HG02642 (cell line): ENCODE data around the gene CBFA2T3.
"Not testable (repeated sequence)": the region's sequence is repeated elsewhere in the genome, so short reads cannot be mapped to it uniquely, and the experiment has no call there.

Source experiments
- ATAC-seq: cut with Tn5 transposase; IDR thresholded peaks from one replicate; pipeline ENCODE4 v1.9.1; 2021; ENCODE audit warnings: mild to moderate bottlenecking; ENCODE audit not compliant: unreplicated experiment, poor library complexity

Gene CBFA2T3

GRCh38 chr16:88977018-88977811, at the start of gene CBFA2T3:
CBFA2T3 (minus strand) TSS chr16:88977207; CDS start chr16:88976807, 400 bp downstream.
- ATAC-seq, result no peak

DNA sequence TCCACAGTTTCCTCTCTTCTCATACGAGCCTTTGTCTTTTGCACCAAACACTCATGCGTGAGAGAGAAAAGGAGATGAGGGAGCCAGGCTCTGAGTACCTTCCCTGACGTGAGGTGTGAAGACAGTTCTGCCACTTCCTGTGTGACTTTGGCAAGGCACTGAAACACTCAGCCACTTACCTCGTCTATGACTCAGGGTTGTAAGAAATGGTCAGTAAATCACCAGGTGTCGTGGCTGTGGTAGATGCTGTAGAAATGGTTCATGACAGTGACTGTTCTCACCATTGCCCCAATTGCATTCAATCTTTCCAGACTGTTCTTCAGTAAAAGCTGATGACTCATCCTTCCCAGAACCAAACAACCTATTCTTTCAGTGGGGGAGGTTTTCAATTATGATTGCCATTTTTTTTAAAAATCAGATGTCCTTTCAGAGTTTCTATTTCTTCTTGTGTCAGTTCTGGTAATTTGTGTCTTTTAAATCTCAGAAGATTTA, 49.2 kb upstream of the CBFA2T3 start:
- no peak for ATAC-seq

GRCh38 chr16:89025636-89026035, 48.6 kb upstream of the CBFA2T3 start:
- ATAC-seq, result no peak

DNA sequence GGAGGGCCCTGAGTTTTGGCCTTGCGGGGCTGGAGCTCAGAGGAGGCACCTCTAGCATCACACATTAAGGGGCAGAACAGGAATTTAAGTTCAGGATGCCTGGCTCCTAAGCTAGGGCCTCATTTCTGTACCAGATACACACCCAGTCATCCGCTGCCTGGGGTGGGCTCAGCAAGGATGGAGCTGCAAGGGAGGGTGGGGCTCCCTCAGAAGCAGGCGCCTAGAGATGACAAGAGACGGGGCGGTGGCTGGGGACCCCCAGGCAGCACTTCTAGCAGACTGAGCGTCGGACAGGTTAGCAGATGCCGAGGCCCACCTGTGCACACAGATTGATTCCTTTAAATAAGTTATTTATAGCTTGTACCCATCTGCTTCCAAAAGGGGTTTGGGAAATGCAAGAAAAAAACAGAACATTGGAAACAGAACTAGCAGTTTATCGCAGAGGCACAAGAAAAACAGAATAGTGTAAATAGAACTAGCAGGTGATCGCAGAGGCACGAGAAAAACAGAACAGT, 47.6 kb upstream of the CBFA2T3 start:
- no peak for ATAC-seq

- ATAC-seq, result no peak
Observed at GRCh38 chr16:89023621-89024511, 46.9 kb upstream of the CBFA2T3 start.

DNA sequence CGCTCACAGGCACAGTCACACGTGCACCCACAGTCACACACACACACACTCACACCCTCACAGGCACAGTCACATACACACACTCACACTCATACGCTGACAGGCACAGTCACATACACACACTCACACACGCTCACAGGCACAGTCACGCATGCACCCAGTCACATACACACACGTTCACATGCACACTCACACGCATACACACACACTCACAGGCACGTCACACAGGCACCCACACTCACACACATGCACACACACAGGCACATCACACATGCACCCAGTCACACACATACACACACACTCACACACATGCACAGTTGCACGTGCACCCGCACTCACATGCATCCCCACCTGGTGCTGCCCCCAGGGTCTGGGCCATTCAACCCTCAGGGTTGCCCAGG, 46.1 kb upstream of the CBFA2T3 start:
- no peak for ATAC-seq

DNA sequence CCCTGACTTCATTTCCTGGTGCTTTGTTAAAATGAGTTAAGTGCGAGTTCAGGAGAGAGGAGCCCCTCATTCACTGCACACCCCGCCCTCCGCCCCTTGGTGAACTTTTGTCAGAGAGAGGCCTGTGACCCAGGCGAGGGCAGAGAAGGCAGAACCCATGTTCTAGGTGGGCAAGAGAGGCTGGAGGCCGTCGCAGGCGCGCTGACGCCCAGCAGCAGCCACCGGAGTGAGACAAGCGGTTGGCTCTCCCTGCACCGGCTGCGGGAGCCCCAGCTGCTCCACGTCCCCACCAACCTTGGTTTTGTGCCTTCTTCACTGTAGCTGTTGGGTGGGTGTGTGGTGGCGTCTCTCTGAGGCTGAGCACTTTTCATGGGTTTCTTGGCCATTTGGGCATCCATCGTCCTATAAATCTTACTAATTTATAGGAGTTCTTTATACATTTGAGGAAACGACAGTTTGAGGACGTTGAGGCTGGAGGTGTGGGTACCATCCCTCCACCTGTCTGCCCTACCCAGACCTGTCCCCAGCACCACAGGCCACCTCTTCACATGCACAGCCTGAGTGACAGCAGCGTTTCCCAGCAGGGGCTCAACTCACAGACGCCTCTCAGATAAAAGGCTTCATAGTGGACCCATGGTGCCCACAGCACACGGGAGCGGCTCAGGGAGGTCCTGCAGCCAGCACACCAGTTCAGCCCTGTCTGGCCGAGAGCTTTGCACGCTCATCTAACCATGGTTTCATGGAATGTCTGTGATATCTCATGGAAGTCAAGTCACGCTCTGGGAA, 45.2 kb upstream of the CBFA2T3 start:
- ATAC-seq, result no peak

- no peak for ATAC-seq
Observed at GRCh38 chr16:89020925-89021595, 44.1 kb upstream of the CBFA2T3 start.

- no peak for ATAC-seq
Observed at GRCh38 chr16:89020068-89020924, 43.3 kb upstream of the CBFA2T3 start.

- no peak for ATAC-seq
Observed at GRCh38 chr16:89019511-89019910, 42.5 kb upstream of the CBFA2T3 start.

- ATAC-seq, result no peak
Observed at GRCh38 chr16:89018282-89019158, 41.5 kb upstream of the CBFA2T3 start.

DNA sequence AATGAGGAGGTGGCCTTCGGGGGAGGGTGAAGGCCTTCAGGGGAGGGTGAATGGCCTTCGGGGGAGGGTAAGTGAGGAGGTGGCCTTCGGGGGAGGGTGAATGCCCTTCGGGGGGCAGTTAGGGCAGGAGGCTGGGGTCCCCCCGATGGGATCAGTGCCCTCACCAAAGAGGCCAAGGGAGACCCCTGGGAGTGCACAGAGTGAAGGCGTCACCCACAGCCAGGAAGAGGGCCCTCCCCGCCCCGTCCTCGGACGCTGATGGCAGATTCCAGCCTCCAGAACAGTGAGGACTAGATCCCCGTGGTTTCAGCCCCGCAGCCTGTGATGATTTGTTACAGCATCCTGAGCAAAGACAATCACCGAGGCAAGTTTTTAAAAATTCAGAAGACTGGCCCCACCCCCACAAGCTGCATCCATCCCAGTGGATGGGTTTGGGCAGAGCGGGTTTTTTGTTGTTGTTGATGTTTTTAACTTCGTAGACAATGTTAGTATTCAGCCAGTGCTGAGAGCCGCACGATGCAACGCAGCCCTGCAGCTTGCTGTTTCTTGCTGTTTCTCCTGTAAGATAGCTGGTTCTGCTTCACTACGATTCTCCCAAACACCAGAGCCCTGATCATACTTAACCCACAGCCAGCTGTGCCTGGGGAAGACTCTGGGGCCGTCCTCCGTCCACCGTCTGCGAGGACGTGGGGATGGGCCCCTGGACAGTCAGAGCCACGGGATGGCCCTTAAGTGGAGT, 40.7 kb upstream of the CBFA2T3 start:
- ATAC-seq, result no peak

DNA sequence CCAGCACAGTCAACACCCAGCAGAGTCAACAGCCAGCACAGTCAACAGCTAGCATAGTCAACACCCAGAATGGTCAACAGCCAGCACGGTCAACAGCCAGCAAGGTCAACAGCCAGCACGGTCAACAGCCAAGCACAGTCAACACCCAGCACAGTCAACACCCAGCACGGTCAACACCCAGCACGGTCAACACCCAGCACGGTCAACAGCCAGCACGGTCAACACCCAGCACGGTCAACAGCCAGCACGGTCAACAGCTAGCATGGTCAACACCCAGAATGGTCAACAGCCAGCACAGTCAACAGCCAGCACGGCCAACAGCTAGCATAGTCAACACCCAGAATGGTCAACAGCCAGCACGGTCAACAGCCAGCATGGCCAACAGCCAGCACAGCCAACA, 39.6 kb upstream of the CBFA2T3 start:
- not testable (repeated sequence) for ATAC-seq

GRCh38 chr16:89015271-89015859, 38.4 kb upstream of the CBFA2T3 start:
- no peak for ATAC-seq

GRCh38 chr16:89014403-89015230, 37.6 kb upstream of the CBFA2T3 start:
- ATAC-seq, result no peak
